ENCODE results near the gene LYVE1.
A peak's percentile ranks its signal among the peaks of the same experiment; 100 is the strongest.

Gene LYVE1

GRCh38 chr11:10518123-10518522 lies 50.3 kb downstream of the LYVE1 start:
- Histone ChIP-seq H3K4me1 (ENCODE audit: control insufficient read depth, insufficient read depth, low read length) (peaks cover 13% of the 10 kb centered on the region), H3K9me3 (replicated peaks; ENCODE audit: low read length) (no peaks in the 10 kb centered on the region), H3K4me2 (ENCODE audit: low read length) (no peak overlapping the region), H3K4me3 (ENCODE audit: low read length) (no peak overlapping the region), H3K9ac (ENCODE audit: low read depth, low read length) (no peak overlapping the region), H3K27me3 (ENCODE audit: control insufficient read depth, insufficient read depth, low read length) (no peaks in the 10 kb centered on the region), H3K36me3 (ENCODE audit: insufficient read depth, low read length) (peaks cover 42% of the 10 kb centered on the region)

- H3K4me3 ChIP-seq (ENCODE audit: low read length), result no peak overlapping the region
- peaks cover 25% of the 10 kb centered on the region for H3K36me3 ChIP-seq (ENCODE audit: insufficient read depth, low read length)
- H3K9me3 ChIP-seq (replicated peaks; ENCODE audit: low read length), result no peaks in the 10 kb centered on the region
- H3K4me1 ChIP-seq (ENCODE audit: control insufficient read depth, insufficient read depth, low read length), result peaks cover 13% of the 10 kb centered on the region
- H3K27me3 ChIP-seq (ENCODE audit: control insufficient read depth, insufficient read depth, low read length), result no peaks in the 10 kb centered on the region
- H3K4me2 ChIP-seq (ENCODE audit: low read length), result no peak overlapping the region
- H3K9ac ChIP-seq (ENCODE audit: low read depth, low read length), result no peak overlapping the region
Measured at GRCh38 chr11:10515418-10515817, 53.0 kb downstream of the LYVE1 start.

- peaks cover 13% of the 10 kb centered on the region for H3K4me1 ChIP-seq (ENCODE audit: control insufficient read depth, insufficient read depth, low read length)
- no peaks in the 10 kb centered on the region for H3K27me3 ChIP-seq (ENCODE audit: control insufficient read depth, insufficient read depth, low read length)
- peak overlapping the region; percentile 6 for H3K9ac ChIP-seq (ENCODE audit: low read depth, low read length)
- no peaks in the 10 kb centered on the region for H3K9me3 ChIP-seq (replicated peaks; ENCODE audit: low read length)
- peaks cover 21% of the 10 kb centered on the region for H3K36me3 ChIP-seq (ENCODE audit: insufficient read depth, low read length)
- no peak overlapping the region for H3K4me3 ChIP-seq (ENCODE audit: low read length)
- H3K4me2 ChIP-seq (ENCODE audit: low read length), result peak overlapping the region; percentile 8
Measured at GRCh38 chr11:10514709-10515108, 53.8 kb downstream of the LYVE1 start.

GRCh38 chr11:10514202-10514601 lies 54.3 kb downstream of the LYVE1 start:
- peaks cover 16% of the 10 kb centered on the region for H3K36me3 ChIP-seq (ENCODE audit: insufficient read depth, low read length)
- H3K27me3 ChIP-seq (ENCODE audit: control insufficient read depth, insufficient read depth, low read length), result no peaks in the 10 kb centered on the region
- no peaks in the 10 kb centered on the region for H3K9me3 ChIP-seq (replicated peaks; ENCODE audit: low read length)

DNA sequence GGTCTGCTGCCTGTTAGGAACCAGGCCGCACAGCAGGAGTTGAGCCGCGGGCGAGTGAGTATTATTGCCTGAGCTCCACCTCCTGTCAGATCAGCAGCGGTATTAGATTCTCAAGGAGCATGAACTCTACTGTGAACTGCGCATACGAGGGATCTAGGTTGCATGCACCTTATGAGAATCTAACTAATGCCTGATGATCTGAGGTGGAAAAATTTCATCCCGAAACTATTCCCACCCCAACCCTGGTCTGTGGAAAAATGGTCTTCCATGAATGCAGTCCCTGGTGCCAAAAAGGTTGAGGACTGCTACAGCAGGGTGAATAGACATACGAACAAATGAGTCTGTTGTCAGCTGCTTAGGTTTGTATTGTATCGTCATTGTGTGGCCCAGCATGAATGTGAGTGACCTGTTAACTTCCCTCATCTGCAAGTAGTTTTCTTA lies 57.3 kb downstream of the LYVE1 start:
- no peaks in the 10 kb centered on the region for H3K27me3 ChIP-seq (ENCODE audit: control insufficient read depth, insufficient read depth, low read length)

More at GRCh38 chr11:10514202-10514601, 54.3 kb downstream of the LYVE1 start:
- peak overlapping the region; percentile 8 for H3K4me2 ChIP-seq (ENCODE audit: low read length)
- peak overlapping the region; percentile 6 for H3K9ac ChIP-seq (ENCODE audit: low read depth, low read length)
- no peak overlapping the region for H3K4me3 ChIP-seq (ENCODE audit: low read length)
- H3K4me1 ChIP-seq (ENCODE audit: control insufficient read depth, insufficient read depth, low read length), result peaks cover 13% of the 10 kb centered on the region

More for the DNA sequence above, 57.3 kb downstream of the LYVE1 start:
- H3K9ac ChIP-seq (ENCODE audit: low read depth, low read length), result no peak overlapping the region
- H3K4me2 ChIP-seq (ENCODE audit: low read length), result no peak overlapping the region
- H3K9me3 ChIP-seq (replicated peaks; ENCODE audit: low read length), result no peaks in the 10 kb centered on the region
- peaks cover 17% of the 10 kb centered on the region for H3K36me3 ChIP-seq (ENCODE audit: insufficient read depth, low read length)
- H3K4me3 ChIP-seq (ENCODE audit: low read length), result no peak overlapping the region
- peaks cover 13% of the 10 kb centered on the region for H3K4me1 ChIP-seq (ENCODE audit: control insufficient read depth, insufficient read depth, low read length)

All from skeletal muscle satellite cell (primary cell).